Measurements from ENCODE around the gene RPH3AL. TPM values are rescaled to one million over a fixed set of nuclear protein-coding genes. Genes with fewer than 3 reads are reported as not detected.
A peak's percentile ranks its signal among the peaks of the same experiment; 100 is the strongest.

The RPH3AL gene
- total RNA-seq, 1 experiment from 2014 or later: 3.0 TPM

- no peak overlapping the region for H4K5ac ChIP-seq (ENCODE audit: insufficient read length, low read depth, low read length)
- no peaks in the 10 kb centered on the region; a peak in 1 of 5 replicates for H3K9me3 Mint-ChIP-seq
- H3K9ac ChIP-seq (ENCODE audit: extremely low read depth, insufficient read length, low read length): no peak overlapping the region
- no peak overlapping the region for H4K91ac ChIP-seq (ENCODE audit: insufficient read length, low read depth, low read length)
- no peaks in the 10 kb centered on the region for H3K79me1 ChIP-seq (ENCODE audit: insufficient read depth, low read depth, low read length, poor library complexity, severe bottlenecking)
- no peak overlapping the region for H2AK5ac ChIP-seq (ENCODE audit: insufficient read length, low read length)
- H2BK12ac ChIP-seq (ENCODE audit: insufficient read length, low read depth, low read length): no peak overlapping the region
- peak overlapping the region; percentile 51 to 76 for H3K4me3 Mint-ChIP-seq
- H4K8ac ChIP-seq (replicated peaks; ENCODE audit: insufficient read length, low read depth, low read length): no peak overlapping the region
- no peak overlapping the region for H3K23ac ChIP-seq (ENCODE audit: insufficient read length, low read depth, low read length)
- no peak overlapping the region for H2BK5ac ChIP-seq (ENCODE audit: insufficient read length, low read length)
- H3K9me3 ChIP-seq (ENCODE audit: control insufficient read depth, low read depth, low read length): no peaks in the 10 kb centered on the region
- peak overlapping the region; percentile 16 for H3K4me2 ChIP-seq (ENCODE audit: insufficient read depth, insufficient read length, low read length)
- H3K4me1 Mint-ChIP-seq: peaks cover 17 to 27% of the 10 kb centered on the region in 2 experiments
- H3K36me3 Mint-ChIP-seq (ENCODE audit: insufficient read depth in 1 of 3, low read depth in 3 of 3): no peaks in the 10 kb centered on the region; a peak in 1 of 7 replicates
- H2BK20ac ChIP-seq (ENCODE audit: low read depth, low read length, poor library complexity, severe bottlenecking): no peak overlapping the region
- no peak overlapping the region for H3T11ph ChIP-seq (ENCODE audit: low read length)
- no CpG with 5 or more reads among the region's 18 CpGs for WGBS (ENCODE audit: extremely low coverage, insufficient read length, low lambda C conversion rate)
- no peak overlapping the region for H2AFZ ChIP-seq (ENCODE audit: low read length)
- H3K27ac ChIP-seq (ENCODE audit: insufficient read length, low read depth, low read length): no peak overlapping the region
- no peak for DNase-seq
- H4K20me1 ChIP-seq (ENCODE audit: control insufficient read depth, insufficient read depth, insufficient read length): no peaks in the 10 kb centered on the region
- H3K4ac ChIP-seq (ENCODE audit: low read depth, low read length): no peak overlapping the region
- H3K56ac ChIP-seq (ENCODE audit: insufficient read length, low read depth, low read length): no peak overlapping the region
- H2BK120ac ChIP-seq (ENCODE audit: low read depth, low read length, poor library complexity, severe bottlenecking): no peak overlapping the region
- peaks cover 4% of the 10 kb centered on the region for H3K23me2 ChIP-seq (ENCODE audit: insufficient read length, low read depth, low read length, poor library complexity, severe bottlenecking)
- H3K79me2 ChIP-seq (ENCODE audit: insufficient read depth, low read length): no peaks in the 10 kb centered on the region
- TF ChIP-seq, protein P1, sequence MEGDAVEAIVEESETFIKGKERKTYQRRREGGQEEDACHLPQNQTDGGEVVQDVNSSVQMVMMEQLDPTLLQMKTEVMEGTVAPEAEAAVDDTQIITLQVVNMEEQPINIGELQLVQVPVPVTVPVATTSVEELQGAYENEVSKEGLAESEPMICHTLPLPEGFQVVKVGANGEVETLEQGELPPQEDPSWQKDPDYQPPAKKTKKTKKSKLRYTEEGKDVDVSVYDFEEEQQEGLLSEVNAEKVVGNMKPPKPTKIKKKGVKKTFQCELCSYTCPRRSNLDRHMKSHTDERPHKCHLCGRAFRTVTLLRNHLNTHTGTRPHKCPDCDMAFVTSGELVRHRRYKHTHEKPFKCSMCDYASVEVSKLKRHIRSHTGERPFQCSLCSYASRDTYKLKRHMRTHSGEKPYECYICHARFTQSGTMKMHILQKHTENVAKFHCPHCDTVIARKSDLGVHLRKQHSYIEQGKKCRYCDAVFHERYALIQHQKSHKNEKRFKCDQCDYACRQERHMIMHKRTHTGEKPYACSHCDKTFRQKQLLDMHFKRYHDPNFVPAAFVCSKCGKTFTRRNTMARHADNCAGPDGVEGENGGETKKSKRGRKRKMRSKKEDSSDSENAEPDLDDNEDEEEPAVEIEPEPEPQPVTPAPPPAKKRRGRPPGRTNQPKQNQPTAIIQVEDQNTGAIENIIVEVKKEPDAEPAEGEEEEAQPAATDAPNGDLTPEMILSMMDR (conservative IDR thresholded peaks at IDR 0.05): no peak
- no peak overlapping the region for H3K14ac ChIP-seq (ENCODE audit: insufficient read depth, low read length)
- peaks cover 82% of the 10 kb centered on the region for H3K27me3 Mint-ChIP-seq (ENCODE audit: low read depth)
- H3K27ac Mint-ChIP-seq: 0 out of 7 replicates have a peak overlapping the region, but pooled peaks of 1 of the 3 experiments have one; percentile 38
- H2BK15ac ChIP-seq (ENCODE audit: low read depth, low read length): no peak overlapping the region
- H3K18ac ChIP-seq (ENCODE audit: insufficient read length, low read depth, low read length): no peak overlapping the region
- H3K27me3 ChIP-seq (ENCODE audit: insufficient read depth, low read length): peaks cover 11% of the 10 kb centered on the region; the same call in 1 of the 2 replicates
- no peaks in the 10 kb centered on the region for H3K4me1 ChIP-seq (ENCODE audit: insufficient read depth, low read length)
These were observed 170.4 kb downstream of the RPH3AL start for GRCh38 chr17:182050-182751.

All from H9 (cell line).